Esophagus muscularis mucosa (tissue), 4 donors: ENCODE measurements around the gene MAD1L1.

Experiments
- CTCF ChIP-seq, 3 experiments: fragments of 200-600 bp in 2 of 3; fragments of 450-650 bp in 1 of 3; sonication (generic) in 2 of 3; IDR thresholded peaks; one replicate each; pipeline ENCODE4 v1.5.1; 2017 to 2019; ENCODE audit warnings: antibody characterized with exemption in 3 of 3, mild to moderate bottlenecking in 2 of 3, moderate library complexity in 1 of 3
- EP300 ChIP-seq: sonication (generic); formaldehyde crosslinking; IDR thresholded peaks from one replicate; pipeline ENCODE4 v1.6.1; 2017; ENCODE audit warnings: antibody characterized with exemption
- POLR2A ChIP-seq: fragments of 450-650 bp; IDR thresholded peaks from one replicate; pipeline ENCODE4 v1.6.1; 2017; ENCODE audit warnings: antibody characterized with exemption, moderate library complexity, mild to moderate bottlenecking, low read depth

GRCh38 chr7:1899951-1900762 is 332.6 kb downstream of the MAD1L1 start:
- TF ChIP-seq EP300, result no peak
- TF ChIP-seq CTCF (IDR thresholded peaks at IDR 0.05), result no peak
- no peak for TF ChIP-seq POLR2A
